ENCODE results near the gene CRYAA. TPM values are rescaled to one million over a fixed set of nuclear protein-coding genes. Genes with fewer than 3 reads are reported as not detected.

CRYAA gene, protein sequence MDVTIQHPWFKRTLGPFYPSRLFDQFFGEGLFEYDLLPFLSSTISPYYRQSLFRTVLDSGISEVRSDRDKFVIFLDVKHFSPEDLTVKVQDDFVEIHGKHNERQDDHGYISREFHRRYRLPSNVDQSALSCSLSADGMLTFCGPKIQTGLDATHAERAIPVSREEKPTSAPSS
- not detected in 2 replicates for total RNA-seq

DNA sequence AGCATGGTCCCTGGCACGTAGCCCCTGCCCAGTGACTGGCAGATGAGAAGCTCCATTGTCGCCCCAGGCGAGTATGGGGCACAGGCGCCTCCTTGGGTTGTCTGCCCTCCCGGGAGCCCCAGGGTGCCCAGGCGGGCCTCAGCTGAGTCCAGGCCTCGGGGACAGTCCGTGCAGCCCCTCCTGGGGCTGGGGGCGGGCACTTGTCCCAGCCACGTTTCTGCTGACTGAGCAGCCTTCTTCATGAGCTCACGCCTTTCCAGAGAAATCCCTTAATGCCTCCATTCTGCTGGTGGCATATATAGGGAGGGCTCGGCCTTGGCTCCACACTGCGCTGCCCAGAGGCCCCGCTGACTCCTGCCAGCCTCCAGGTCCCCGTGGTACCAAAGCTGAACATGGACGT, at the start of gene CRYAA:
Gene CRYAA (plus strand): TSS at position 301 of the 400 bp plus-strand sequence. CDS start 92 bp downstream, at position 393.

Other genes starting within 250 kb of the CRYAA start
- 0.35 TPM in 1 of 2 replicates, not detected in the other for gene ERVH48-1, start 243.4 kb upstream of the CRYAA start, total RNA-seq
- gene PKNOX1, start 194.4 kb upstream of the CRYAA start, total RNA-seq: 14.4 and 25.1 TPM in 2 replicates
- gene CBS, start 93.2 kb upstream of the CRYAA start, total RNA-seq: 66.9 and 74.4 TPM in 2 replicates
- gene U2AF1, start 61.4 kb upstream of the CRYAA start, total RNA-seq: 22.2 and 30.8 TPM in 2 replicates